Keratinocyte (primary cell): ENCODE data around the gene FARP1.

ENCODE experiments used
- EZH2 ChIP-seq: IDR thresholded peaks from one replicate; pipeline ENCODE4 v1.6.1; 2012; ENCODE audit warnings: inconsistent platforms, mild to moderate bottlenecking, low read length, moderate library complexity
- TF ChIP-seq, protein P1 (sequence below), 3 experiments: IDR thresholded peaks in 1 of 3; conservative IDR thresholded peaks in 1 of 3; optimal IDR thresholded peaks in 1 of 3; 2 replicates in 2 of 3; 3 replicates in 1 of 3; pipeline versions ENCODE3 to v1.5.1; 2011; ENCODE audit warnings: low read length in 3 of 3, mild to moderate bottlenecking in 3 of 3, moderate library complexity in 2 of 3, control low read depth in 1 of 3, inconsistent platforms in 1 of 3; ENCODE audit not compliant: insufficient read depth in 2 of 3; ENCODE audit errors: extremely low read depth in 1 of 3

DNA sequence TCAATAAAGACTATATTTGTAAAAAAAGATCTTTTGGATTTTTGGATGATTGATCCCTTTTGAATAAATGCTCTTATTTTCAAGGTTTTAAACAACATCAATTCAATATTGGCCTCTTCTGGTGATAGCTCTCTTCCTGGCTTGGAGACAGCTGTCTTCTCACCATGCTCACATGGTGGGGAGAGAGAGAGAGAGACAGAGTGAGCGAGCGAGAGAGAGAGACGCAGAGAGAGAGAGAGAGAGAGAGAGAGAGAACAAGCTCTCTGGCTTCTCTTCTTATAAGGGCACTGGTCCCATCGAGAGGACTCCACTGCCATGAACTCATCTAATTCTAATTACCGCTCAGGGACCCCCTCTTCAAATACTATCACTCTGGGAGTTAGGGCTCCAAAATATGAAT is 32.1 kb upstream of the FARP1 start:
- TF ChIP-seq, protein P1, sequence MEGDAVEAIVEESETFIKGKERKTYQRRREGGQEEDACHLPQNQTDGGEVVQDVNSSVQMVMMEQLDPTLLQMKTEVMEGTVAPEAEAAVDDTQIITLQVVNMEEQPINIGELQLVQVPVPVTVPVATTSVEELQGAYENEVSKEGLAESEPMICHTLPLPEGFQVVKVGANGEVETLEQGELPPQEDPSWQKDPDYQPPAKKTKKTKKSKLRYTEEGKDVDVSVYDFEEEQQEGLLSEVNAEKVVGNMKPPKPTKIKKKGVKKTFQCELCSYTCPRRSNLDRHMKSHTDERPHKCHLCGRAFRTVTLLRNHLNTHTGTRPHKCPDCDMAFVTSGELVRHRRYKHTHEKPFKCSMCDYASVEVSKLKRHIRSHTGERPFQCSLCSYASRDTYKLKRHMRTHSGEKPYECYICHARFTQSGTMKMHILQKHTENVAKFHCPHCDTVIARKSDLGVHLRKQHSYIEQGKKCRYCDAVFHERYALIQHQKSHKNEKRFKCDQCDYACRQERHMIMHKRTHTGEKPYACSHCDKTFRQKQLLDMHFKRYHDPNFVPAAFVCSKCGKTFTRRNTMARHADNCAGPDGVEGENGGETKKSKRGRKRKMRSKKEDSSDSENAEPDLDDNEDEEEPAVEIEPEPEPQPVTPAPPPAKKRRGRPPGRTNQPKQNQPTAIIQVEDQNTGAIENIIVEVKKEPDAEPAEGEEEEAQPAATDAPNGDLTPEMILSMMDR (optimal IDR thresholded peaks at IDR 0.05 in 1 of 3, IDR thresholded peaks at IDR 0.05 in 1 of 3, conservative IDR thresholded peaks at IDR 0.05 in 1 of 3; ENCODE audit: extremely low read depth in 1 of 3, insufficient read depth in 2 of 3, low read length in 3 of 3), result no peak
- TF ChIP-seq EZH2, result no peak
